Endothelial cell of hepatic sinusoid (primary cell): ENCODE measurements around the gene GTSE1.

ENCODE experiments used
- in situ Hi-C: cut with HindIII; loops from 2 replicates; pipeline ENCODE4 v1.10.0; 2017; ENCODE audit warnings: low sequenced_read_pairs

Gene GTSE1

DNA sequence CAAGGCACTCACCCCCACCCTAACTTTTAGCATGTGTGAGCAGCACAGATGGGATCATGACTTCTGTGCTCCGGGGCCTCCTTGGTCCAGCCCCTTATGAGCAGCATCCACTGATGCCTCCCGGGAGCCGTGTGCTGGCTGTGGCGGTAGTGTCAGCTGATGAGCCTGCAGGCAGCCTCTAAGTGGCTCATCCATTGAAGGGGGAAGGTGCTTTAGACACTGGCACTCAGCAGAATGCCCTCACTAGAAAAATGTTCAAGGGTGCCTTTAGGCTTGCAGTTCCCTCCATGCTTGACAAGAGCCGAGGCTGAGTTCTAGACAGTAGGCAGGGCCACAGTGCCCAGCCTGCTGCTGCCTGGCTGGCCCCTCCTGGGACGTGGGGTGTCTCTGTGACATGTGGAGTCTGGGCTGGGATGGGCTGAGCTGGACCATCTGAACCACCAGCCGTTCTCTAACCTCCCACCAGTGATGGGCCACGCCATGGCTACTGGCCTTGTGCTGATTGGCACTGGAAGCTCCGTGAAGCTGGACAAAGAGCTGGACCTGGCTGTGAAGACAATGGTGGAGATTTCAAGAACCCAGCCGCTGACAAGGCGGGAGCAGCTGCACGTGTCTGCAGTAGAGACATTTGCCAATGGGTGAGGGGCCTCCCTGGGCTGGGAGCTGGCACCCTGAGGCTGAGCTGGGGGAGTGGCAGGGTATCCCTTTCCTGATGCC lies 23.1 kb upstream of the GTSE1 start:
- in situ Hi-C loops, result loop anchor here (10.0 kb wide), 1 partner anchor 269 kb away; no protein-coding TSS in a partner anchor

DNA sequence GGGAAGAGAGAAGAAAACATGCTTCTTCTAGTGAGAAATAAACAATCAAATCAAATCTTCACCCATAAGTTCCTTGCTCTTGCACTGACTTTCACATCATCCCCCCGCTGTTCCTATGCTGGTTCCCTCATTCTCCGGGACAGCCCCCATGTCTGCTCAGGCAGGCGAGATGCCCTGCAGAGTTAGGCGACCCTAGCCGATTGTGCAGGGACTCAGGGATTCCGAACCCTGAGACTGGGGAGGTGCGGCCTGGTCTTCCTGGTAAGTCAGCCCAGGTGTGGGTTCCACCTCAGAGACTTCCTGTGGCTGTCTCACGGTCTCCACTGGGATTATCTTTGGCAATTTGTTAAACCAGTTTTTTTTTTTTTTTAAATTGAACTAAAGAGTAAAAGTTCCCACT lies 22.3 kb upstream of the GTSE1 start:
- in situ Hi-C loops, result loop anchor here (10.0 kb wide), 1 partner anchor 270 kb away; no protein-coding TSS in a partner anchor

DNA sequence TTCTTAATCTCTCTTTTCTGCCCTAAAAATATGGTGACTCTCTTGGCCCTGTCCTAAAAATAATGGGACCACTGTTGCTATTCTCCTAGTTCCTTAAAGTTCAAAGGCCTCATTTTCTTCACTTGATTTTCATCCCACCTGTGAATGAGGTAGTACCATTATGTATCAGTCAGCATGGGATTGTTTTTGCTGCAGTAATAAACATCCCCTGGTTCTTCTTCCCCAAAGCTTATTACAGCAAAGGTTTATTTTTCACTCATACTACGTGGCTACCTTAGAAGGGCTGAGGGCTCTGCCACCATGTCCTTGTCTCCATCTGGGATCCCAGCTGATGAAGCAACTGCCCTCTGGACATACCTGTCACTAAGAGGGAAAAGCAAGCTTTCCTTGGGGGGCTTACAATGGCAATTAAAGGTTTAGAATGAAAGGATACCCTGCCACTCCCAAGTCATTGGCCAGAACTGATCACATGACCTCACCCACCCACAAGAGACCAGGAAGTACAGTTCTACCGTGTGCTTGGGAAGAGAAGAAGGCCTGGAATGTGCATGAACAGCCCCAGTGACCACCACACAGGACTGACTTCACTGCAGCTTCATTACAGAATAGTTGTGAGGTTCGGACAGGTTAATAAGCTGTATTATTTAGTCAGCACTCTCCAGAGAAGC lies 21.1 kb upstream of the GTSE1 start:
- in situ Hi-C loops, result loop anchor here (5.0 to 10.0 kb wide), 2 partner anchors 128 to 271 kb away; no protein-coding TSS in a partner anchor

DNA sequence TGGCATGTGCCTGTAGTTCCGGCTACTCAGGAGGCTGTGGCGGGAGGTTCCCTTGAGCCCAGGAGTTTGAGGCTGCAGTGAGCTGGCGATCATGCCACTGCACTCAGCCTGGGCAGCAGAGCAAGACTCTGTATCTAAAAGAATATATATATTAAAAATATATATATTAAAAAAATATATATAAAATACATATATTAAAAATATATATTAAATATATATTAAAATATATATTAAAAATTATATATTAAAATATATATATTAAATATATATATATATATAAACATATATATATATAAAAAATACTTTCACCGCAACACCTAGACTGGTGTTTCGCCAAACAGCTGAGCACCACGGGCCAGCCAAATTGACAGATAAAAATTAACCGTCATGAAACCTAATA lies 20.1 kb upstream of the GTSE1 start:
- in situ Hi-C loops, result loop anchor here (5.0 to 10.0 kb wide), 2 partner anchors 129 to 272 kb away; no protein-coding TSS in a partner anchor

DNA sequence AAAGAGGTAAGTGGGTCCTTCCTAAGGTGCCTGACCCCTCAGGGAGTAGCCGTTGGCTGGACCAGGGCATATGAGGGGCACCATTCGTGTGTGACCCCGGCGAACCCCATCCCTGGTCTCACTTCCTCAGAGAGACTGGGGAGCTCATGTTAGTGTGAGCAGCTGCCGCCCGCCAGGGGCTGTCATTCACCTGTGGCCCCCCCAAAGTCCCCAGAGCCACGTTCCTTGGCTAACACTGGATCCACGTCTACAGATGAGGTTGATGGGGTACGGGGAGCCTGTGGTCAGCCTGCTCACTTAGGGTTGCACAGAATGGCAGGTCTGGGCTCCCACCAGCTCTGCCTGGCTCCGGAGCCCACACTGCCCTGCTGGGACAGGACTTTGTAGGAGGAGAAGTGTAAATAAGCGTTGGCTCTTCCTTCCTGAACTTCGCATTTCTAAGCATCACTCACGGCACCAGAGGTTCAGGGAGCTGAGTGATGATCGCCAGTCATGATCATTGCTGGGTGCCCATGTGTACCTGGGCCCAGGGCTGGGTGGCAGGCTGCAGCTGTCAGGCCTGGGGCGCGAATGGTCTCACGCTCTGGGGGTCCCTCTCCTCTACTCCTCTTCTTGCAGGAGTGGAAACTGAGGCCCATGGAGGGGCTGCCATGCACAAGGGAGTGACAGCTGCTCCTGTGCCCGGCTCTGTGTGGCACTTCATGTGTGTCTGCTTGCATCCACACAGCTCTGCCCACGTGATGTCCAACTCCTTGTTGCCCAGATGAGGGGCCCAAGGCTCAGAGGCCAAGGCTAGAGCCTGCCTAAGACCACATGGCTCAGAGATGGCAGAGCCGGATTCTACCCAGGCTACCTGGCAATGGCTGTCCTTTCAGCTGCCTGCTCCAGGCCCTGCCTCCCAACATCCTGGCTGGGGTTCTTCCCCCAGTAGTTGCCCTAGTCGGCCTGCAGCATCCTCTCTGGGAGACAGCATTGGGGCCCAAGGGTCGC lies 17.7 kb upstream of the GTSE1 start:
- in situ Hi-C loops, result loop anchor here (5.0 to 10.0 kb wide), 2 partner anchors 132 to 274 kb away; no protein-coding TSS in a partner anchor

DNA sequence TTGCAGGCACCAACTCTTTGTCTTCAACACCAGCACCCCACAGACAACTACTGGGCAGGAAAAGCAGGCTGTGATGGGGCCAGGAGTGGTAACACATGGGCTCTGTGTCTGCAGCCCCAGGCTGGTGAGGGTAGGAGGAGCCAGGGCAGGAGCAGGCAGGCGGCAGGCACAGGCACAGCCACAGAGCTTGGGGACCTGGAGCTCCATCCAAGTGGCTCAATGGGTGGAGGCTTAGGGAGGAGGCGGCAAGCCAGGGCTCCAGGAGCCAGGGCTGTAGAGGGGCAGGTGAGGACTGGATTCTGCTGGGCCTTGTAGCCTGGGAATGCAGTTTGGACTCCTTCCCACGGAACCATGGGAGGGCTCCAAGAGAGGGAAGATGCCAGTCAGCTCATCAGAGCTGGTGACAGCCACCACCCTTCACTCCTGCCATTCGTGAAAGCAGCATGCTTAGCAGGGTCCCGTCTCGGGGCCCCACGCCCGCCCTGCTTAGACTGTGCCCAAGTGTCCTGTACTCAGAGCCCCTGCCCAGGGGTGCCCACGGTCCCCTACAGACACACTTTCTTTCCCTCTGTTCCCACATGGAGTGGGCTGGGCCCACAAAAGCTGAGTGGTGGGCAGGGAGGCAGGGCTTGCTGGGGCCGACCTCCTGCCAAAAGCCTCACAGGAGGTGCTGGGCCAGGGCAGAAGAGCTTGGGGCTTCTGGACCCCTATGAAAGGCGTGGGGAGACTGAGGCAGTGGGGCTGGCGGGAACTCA lies 16.4 kb upstream of the GTSE1 start:
- in situ Hi-C loops, result no loop called here

DNA sequence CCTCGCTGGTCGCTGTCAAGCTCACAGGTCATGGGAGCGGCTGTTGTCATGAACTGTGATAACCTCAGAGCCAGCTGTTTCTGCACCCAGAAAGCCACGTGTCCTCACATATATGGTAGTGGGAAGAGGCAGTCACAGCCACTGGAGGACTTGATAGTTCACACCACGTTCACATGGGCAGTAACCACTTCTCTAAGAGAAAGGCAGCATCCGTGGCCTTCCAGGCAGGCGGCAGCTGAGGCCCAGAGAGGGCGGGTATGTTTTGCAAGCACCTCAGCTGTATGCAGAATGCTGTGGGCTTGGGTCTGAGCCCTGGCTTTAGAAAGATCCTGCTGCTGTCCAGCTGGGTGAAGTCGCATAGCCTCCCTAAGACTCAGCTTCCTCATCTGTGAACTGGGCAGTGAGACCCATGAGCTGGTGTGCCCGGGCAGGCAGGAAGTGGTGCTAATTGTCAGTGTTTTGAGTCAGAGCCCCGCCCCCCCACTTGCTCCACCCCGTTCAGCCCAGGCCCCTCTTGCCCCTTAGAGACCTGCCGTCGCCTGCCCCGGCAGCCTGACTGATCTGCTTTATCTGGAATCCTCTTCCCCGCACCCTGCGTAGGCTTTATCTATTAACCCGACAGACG lies 15.6 kb upstream of the GTSE1 start:
- in situ Hi-C loops, result no loop called here

DNA sequence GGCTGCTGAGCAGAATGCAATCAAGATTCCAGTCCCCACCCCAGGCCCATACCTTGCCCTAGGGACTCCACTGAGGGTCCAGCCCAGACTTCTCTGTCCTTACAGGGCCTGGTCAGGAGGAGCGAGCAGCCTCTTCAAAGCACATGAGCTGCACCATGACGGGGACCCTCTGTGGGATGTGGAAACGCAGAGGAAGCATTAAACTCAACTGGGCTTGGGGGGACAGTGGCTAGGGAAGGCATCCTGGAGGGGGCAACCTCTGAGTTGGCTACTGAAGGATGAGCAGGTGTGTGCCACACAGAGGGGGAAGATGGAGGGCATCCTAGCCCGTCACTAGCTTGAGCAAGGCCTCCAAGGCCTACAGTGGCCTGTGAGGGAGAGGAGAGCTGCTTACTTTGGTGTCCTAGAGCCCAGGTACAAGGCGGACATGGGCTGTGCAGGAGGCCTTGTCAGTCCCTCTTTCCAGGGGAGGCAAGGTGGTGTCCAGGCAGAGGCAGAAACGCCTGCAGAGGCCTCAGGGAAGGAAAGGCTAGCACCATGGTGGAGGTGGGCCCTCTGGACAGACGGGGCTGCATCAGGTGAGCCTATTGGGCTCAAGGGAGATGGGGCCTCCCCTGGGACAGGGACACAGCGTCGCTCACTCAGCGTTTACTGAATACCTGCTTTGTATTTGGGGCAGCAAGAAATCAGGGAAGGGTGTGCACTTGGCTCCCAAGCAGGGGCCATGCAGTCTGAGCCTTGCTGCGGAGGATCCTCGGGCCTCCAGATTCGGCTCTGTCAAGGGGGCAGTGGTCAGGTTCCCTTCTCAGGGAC lies 14.6 kb upstream of the GTSE1 start:
- in situ Hi-C loops, result no loop called here

DNA sequence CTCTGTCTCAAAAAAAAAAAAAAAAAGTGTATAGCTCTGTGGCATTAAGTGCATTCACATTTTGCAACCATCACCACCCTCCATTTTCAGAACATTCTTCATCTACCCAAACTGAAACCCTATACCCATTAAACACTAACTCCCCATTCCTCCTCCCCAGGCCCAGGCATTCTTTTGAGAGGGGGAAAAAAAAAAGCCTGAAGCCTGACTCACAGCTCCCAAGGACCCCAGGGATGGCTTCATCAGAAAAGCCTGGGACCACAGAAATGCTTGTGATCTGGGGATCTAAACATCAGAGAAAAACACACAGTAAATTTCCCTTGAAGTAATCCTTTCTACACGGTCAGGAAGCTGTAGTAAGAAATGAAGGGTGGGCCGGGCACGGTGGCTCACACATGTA lies 10.7 kb upstream of the GTSE1 start:
- in situ Hi-C loops, result no loop called here

DNA sequence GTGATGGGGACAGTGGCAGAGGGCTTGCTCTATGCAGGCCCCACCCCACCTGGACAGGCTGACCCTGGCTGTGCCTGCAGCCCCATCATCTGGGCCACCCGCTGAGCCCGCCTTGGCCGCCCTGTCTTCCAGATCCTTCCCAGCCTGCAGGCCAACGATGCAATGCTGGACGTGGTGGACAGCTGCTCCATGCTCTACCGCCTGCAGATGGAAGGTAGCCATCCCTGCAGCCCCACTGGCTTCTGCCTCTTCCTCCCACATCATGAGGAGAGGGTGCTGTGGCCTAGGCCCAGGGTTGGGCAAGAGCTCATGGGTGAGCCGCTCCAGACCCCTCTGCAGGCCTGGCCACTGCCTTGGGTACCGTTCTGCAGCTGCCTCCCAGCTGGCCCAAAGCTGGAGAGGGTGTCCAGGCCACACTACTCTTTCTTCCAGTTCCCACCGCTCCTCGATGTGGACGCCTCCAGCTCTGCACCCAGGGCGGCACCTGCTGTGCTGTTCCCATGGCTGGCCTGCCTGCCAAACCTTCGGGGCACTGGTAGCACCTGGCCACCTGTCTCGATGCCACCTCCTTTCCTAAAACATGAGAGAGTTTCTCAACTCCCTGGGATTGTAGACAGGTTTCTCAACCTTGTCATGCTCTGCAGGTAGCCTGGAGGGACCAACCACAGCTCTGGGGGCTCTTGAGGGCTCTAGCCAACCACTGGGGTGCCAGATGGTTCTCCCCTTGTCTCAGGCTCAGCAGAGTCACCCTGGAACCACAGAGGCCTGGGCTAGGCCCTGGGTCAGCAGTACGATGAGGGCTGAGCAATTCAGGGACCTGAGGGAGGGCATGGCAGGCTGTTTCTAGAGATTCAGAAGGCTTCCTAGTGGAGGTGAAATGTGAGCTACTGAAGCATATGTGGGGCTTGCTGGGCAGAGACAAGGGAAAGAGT lies 9.5 kb upstream of the GTSE1 start:
- in situ Hi-C loops, result no loop called here

DNA sequence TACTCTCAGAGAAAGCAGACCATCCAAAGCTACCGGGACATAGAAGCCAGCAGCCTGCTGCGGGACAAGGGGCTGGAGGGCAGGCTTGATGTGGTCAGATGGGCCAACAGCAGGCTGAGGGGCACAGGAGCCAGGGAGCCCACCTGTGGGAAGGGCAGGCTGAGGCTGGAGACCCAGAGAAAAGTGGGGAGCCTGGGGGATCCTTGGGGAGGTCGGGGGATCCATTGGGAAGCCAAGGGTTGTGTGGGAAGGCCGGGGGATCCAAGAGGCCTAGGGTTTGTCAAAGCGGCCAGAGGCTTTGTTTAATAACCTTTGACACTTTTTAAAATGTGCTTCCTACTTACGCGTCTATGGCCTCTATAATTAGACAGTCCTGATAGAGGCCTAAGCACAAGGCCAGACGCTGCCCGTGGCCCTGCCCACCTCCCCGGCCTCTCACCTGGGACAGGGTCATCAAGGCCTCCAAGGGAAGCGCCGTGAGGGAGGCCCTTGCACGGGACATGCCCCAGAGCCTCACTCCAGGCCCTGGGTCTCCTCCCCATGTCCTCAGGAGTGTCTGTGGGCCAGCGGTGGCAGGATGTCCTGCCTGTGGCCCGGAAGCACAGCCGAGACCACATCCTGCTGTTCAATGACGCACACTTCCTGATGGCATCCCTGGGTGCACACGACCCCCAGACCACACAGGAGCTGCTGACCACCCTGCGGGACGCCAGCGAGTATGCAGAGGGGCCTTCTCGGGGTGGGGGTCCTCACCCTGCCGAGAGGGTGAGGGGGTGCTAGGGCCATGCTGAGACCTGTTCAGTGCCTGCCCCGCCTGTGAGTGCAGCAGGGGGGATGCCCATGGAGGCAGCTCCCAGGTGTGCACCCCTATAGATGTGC lies 8.6 kb upstream of the GTSE1 start:
- in situ Hi-C loops, result no loop called here

DNA sequence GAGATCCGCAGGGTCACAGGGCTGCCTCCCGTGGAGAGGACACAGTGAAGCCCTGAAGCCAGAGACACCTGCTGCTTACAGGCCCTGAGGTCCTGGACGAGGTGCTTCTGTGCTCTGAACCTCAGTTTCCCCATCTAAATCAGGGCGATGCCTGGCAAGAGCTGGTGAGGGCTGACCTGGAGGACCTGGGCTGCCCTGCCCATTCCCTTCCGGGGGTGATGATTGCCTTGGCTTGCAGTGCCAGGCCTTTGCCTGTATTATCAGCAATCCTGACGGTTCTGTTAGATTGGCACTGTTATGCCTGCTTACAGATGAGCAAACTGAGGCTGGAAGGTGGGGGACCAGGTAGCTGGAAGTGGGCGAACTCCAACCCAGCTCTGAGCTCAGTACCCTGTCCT lies 7.8 kb upstream of the GTSE1 start:
- in situ Hi-C loops, result no loop called here

DNA sequence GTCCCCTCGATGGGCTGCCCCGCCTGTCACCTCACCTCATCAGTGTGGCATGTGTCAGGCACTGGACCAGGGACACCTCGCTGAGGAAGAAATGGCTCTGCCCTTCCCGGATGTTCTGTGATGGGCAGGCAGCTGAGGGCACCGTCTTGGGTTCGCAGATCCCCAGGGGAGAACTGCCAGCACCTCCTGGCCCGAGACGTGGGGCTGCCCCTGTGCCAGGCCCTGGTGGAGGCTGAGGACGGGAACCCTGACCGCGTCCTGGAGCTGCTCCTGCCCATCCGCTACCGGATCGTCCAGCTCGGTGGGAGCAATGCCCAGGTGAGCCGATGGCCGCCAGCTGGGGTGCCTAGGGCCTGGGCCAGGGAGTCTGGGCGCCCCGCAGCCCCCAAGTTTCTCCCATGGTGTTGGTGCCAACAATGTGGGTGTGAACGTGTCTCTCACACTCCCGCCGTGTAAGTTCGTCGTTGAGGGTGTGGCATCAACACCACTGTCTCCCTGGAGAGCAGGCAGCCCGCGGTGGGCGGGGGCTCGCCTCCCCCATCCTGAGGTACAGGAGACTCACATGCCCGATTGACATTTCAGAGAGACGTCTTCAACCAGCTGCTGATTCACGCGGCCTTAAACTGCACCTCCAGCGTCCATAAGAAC lies 7.3 kb upstream of the GTSE1 start:
- in situ Hi-C loops, result no loop called here

DNA sequence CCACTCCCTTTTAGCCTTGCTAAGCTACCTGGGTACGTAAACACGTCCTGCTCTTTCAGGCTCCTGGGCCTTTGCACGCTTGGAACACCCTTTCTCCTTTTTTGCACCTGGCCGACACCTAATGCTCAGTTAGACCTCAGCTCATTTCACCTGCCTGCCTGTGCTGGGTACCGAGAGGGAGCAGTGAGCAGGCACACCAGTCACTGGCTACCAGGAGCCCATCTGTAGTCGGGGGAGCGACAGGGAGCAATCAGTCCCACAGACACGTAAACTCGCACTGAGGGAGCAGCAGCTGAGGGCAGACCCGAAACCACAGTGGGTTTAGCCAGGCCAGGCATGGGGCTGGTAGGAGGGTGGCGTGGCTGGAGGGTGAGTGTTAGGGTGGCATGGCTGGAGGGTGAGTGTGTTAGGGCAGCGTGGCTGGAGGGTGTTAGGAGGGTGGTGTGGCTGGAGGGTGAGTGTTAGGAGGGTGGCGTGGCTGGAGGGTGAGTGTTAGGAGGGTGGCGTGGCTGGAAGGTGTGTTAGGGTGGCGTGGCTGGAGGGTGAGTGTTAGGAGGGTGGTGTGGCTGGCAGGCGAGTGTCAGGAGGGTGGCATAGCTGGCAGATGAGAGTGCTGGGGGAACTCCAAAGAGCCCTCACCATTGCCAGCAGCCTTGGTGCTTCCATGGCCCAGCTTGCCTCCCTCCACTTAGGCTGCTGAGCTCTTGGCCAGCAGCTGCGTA lies 6.4 kb upstream of the GTSE1 start:
- in situ Hi-C loops, result no loop called here

DNA sequence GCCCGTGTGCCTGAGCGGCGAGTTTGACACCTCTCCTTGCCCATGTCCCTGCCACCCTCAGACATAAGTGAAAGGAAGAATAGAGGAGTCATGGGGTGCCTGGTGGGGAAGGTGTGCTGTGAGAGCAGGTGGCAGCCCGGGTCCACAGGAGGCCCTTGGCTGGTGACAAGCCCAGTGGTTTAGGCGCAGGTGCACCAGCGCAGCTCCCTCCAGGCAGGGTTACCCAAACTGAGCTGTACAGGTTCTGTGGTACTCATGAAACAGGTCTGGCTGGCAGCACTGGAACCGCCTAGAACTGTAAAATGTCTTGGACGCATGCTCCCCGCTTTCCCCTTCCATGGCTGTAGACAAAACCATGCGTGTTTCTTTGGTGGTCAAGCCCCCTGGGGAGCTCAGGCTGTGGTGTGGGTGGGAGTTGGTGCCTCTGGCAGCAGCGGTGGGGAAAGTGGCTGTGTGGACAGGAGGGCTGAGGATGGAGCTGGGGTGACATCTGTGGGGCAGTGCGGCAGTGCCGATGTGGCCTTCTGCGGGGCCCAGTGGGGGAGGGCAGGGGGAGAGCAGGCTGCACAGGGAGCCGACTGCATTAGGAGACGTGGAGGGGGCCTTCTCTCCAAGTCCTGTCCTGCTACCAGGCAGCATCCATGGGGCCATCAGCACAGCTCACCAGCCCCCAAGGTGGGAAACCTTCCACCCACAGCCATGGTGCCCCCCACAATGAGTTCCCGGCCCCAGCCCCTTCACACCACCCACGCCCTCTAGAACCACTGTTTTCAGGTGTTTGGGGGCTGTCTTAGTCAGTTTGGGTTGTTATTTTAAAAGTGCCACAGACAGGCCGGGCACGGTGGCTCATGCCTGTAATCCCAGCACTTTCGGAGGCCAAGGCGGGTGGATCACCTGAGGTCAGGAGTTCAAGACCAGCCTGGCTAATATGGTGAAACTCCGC lies 5.6 kb upstream of the GTSE1 start:
- in situ Hi-C loops, result no loop called here
